ENCODE results near the gene RINT1. TPM values are rescaled to one million over a fixed set of nuclear protein-coding genes. Genes with fewer than 3 reads are reported as not detected.

The RINT1 gene
- total RNA-seq, 2 donors from 2014 or later, result 11.6 to 11.9 TPM

DNA sequence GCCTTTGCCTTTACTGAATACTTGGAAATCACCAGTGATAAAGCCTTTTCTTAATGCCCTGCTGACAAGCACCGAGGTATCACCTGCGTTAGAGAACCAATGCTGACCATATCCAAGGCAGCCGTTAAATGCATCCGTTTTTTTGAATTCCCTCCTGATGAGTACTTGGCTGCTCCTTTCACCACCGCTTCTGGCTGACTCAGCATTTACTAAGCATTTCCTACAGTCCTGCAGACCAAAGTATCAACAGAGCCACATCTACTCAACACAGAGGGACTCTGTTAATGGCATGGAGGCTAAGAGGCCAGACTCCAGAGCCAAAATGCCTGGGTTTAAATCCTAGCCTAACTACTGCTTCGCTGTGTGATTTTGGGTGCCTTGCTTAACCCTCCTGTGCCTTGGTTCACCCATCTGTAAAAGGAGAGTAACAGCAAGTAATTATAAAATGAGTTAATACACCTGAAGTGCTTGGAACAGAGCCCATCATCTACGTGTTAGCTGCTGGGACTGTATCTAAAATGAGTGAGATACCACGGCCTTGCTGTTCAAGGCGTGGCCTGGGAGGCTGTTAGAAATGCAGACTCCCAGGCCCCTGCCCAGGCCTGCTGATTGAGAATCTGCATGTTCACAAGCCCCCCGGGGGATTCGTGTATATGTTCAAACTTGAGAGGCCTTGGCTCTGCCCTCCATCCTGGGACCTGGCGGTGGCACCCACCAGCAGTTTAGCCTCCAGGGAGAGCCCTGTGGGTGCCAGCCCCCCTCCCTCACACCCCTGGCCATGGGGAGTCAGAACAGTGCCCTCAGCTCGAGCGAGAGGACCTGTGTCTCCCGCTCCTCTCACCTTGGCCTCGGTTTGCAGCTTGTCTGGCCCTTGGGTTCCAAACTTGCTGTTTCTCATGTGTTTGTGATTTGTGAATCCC is 80.1 kb downstream of the RINT1 start:
- no peaks in the 10 kb centered on the region for H3K27me3 ChIP-seq
- peaks cover 17% of the 10 kb centered on the region for H3K36me3 ChIP-seq
- H3K4me1 ChIP-seq, result no peaks in the 10 kb centered on the region
- no peaks in the 10 kb centered on the region for H3K9me3 ChIP-seq
- TF ChIP-seq, protein P1, sequence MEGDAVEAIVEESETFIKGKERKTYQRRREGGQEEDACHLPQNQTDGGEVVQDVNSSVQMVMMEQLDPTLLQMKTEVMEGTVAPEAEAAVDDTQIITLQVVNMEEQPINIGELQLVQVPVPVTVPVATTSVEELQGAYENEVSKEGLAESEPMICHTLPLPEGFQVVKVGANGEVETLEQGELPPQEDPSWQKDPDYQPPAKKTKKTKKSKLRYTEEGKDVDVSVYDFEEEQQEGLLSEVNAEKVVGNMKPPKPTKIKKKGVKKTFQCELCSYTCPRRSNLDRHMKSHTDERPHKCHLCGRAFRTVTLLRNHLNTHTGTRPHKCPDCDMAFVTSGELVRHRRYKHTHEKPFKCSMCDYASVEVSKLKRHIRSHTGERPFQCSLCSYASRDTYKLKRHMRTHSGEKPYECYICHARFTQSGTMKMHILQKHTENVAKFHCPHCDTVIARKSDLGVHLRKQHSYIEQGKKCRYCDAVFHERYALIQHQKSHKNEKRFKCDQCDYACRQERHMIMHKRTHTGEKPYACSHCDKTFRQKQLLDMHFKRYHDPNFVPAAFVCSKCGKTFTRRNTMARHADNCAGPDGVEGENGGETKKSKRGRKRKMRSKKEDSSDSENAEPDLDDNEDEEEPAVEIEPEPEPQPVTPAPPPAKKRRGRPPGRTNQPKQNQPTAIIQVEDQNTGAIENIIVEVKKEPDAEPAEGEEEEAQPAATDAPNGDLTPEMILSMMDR (IDR thresholded peaks at IDR 0.05), result no peak
- H3K27ac ChIP-seq, result no peak overlapping the region
- no peak overlapping the region for H3K4me3 ChIP-seq
- no peak for DNase-seq (ENCODE audit: low spot score)

DNA sequence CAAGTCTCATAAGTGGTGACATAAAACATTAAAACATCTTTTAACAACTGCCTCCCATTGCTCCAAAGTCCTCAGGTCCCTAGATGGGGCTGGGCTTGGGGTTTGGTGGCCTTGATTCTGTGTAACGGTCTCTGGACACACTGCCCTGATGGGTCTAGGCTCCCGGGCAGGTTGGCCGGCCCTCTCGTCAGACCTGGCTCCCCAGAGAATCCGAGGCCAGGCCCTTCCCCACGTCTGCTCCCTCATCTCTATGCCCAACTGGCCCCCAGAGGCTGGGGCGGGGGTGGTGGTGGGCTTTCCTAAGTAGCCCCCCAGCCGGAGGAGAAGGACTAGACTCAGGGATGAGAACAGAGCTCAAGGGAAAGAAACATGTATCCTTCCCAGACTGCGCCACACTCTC is 80.8 kb downstream of the RINT1 start:
- DNase-seq (ENCODE audit: low spot score), result no peak
- Histone ChIP-seq H3K36me3 (peaks cover 17% of the 10 kb centered on the region), H3K27me3 (no peaks in the 10 kb centered on the region), H3K4me3 (no peak overlapping the region), H3K27ac (no peak overlapping the region), H3K9me3 (no peaks in the 10 kb centered on the region), H3K4me1 (no peaks in the 10 kb centered on the region)
- TF ChIP-seq, protein P1 (IDR thresholded peaks at IDR 0.05), result no peak

DNA sequence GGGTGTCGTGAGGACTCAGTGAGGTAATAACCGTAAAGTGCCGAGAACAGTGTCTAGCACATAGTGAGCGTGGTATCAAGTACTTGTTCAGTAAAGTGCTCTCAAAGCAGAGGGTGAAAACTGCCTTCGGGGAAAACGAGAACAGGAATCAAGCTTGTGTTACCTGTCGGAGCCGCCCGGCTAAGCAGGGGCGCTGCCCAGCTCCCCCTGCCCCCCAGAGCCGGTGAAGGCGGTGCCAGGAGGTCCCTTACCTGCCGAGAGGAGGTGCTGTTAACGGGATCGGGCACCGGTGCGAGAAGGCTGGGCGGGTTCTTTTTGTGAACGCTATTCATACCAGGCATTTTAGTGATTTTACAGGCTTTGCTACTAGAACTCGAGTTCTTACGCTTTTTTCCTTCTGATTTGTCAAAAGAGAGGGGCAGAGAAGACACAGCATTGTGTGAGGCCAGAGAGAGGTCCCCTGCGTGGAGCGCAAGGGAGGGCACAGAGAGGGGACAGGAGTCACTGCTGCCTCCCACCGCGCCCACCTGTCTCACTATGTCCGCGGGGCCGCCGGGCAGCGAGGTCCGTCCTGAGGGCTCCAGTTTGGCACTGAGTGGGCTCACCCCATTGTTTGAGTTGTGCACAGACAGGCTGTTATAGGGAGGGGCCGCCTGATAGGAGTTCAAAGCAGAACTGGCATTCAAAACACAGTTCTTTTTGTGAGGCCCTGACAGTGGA is 81.8 kb downstream of the RINT1 start:
- H3K4me3 ChIP-seq, result no peak overlapping the region
- DNase-seq (ENCODE audit: low spot score), result no peak
- H3K27me3 ChIP-seq, result no peaks in the 10 kb centered on the region
- no peak overlapping the region for H3K27ac ChIP-seq
- peaks cover 17% of the 10 kb centered on the region for H3K36me3 ChIP-seq
- H3K4me1 ChIP-seq, result no peaks in the 10 kb centered on the region
- TF ChIP-seq, protein P1 (IDR thresholded peaks at IDR 0.05), result no peak
- no peaks in the 10 kb centered on the region for H3K9me3 ChIP-seq

DNA sequence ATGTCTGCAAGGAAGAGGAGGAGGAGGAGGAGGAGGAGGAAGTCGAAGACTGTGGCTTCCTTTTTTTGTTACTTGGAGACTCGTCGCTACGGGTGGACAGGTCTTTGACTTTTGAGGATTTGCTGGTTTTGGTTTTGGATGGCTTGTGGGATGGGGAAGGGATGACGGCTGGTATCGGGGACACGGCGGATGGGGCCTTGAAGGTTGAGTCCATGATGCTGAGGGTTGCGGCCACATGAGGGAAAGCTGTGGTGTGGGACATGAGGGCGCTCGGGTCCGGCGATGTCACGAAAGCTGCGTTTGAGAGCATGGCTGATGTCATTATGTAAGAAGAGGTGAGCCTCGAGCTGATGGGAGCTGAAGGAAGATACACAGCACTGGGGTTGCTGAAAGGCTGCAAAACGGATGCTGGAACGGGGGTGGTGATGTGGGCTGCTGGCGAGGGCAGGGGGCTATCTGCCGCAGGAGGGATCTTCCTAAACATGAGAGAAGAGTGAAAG is 82.4 kb downstream of the RINT1 start:
- Histone ChIP-seq H3K36me3 (peaks cover 17% of the 10 kb centered on the region), H3K9me3 (no peaks in the 10 kb centered on the region), H3K27ac (no peak overlapping the region), H3K4me1 (no peaks in the 10 kb centered on the region), H3K27me3 (no peaks in the 10 kb centered on the region), H3K4me3 (no peak overlapping the region)
- TF ChIP-seq, protein P1 (IDR thresholded peaks at IDR 0.05), result no peak
- no peak for DNase-seq (ENCODE audit: low spot score)

Other genes starting within 250 kb of the RINT1 start
- 10 to 100 TPM; 19.8 to 20.9 TPM for gene SRPK2, start 143.3 kb upstream of the RINT1 start, total RNA-seq
- gene PUS7, start 9.9 kb upstream of the RINT1 start, total RNA-seq, result 1 to 10 TPM; 4.3 to 7.8 TPM
- gene EFCAB10, start 49.3 kb downstream of the RINT1 start, total RNA-seq, result not detected

All from right atrium auricular region (tissue), 2 donors.